ENCODE measurements around the gene AMBRA1.
A peak's percentile ranks its signal among the peaks of the same experiment; 100 is the strongest.
"Not testable (repeated sequence)": the region's sequence is repeated elsewhere in the genome, so short reads cannot be mapped to it uniquely, and the experiment has no call there.

AMBRA1 gene

DNA sequence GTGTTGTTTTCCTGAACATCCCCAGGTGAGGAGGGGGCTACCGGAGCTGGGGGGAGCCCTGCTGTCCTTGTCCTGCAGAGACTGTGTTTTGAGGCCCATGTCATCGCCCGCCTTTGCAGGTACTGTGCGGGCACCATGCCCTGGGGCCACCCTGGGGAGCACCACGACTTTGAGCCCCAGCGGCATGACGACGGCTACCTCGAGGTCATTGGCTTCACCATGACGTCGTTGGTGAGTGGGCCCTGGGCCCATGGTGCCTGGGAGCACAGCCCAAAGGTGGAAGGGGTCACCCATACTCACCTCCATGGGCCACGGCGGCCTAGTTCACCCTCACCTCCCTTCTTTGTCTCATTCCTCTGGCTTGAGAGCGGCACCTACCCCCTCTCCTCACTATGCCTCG lies 219.0 kb downstream of the AMBRA1 start:
- Mint-ChIP-seq H3K27ac (peak overlapping the region; percentile 57), H3K4me1 (peaks cover 32% of the 10 kb centered on the region)
- TF ChIP-seq, protein P1, sequence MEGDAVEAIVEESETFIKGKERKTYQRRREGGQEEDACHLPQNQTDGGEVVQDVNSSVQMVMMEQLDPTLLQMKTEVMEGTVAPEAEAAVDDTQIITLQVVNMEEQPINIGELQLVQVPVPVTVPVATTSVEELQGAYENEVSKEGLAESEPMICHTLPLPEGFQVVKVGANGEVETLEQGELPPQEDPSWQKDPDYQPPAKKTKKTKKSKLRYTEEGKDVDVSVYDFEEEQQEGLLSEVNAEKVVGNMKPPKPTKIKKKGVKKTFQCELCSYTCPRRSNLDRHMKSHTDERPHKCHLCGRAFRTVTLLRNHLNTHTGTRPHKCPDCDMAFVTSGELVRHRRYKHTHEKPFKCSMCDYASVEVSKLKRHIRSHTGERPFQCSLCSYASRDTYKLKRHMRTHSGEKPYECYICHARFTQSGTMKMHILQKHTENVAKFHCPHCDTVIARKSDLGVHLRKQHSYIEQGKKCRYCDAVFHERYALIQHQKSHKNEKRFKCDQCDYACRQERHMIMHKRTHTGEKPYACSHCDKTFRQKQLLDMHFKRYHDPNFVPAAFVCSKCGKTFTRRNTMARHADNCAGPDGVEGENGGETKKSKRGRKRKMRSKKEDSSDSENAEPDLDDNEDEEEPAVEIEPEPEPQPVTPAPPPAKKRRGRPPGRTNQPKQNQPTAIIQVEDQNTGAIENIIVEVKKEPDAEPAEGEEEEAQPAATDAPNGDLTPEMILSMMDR (IDR thresholded peaks at IDR 0.05) = no peak

DNA sequence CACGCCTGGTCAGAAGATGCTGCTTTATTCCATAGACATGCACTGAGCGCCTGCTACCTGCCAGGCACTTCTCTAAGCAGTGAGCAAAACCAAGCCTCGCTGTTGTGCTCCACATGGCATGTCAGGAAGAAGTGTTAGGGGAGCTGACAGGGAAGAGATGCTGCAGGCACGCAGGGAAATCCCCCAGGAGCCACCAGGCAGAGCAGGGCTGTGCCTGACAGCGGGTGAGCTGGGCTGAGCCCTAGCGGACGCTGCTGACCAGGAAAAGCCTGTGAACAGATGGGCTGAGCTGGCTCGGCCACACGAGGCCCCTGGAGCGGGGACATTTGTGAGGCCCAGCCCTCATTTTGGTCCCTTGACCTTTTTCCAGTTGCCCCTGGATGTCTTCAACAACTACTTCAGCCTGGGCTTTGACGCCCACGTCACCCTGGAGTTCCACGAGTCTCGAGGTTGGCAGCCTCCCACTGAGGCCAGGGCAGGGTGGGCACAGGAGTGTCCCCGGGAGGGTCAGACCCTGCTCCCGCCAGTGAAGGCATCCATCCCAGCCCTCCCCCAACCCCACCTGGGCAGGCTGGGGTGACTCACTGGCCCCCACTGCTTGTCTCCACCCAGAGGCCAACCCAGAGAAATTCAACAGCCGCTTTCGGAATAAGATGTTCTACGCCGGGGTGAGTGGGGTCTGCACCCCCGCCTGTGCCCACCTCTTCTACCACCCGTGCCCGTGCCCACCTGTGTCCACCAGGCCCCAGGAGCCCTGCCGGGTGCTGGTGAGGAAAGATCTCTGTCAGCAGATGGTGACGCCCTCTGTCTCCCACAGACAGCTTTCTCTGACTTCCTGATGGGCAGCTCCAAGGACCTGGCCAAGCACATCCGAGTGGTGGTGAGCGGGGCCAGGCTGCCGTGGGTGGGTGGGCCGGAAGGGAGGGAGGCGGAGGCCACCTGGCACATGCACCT lies 219.8 kb downstream of the AMBRA1 start:
- DNase-seq = no peak
- no peaks in the 10 kb centered on the region for H3K9me3 Mint-ChIP-seq
- TF ChIP-seq, protein P1 (IDR thresholded peaks at IDR 0.05) = no peak
- H3K36me3 Mint-ChIP-seq (ENCODE audit: low read depth) = peaks cover 15% of the 10 kb centered on the region
- no peaks in the 10 kb centered on the region for H3K27me3 Mint-ChIP-seq (ENCODE audit: low read depth, poor library complexity)
- H3K4me1 Mint-ChIP-seq = peaks cover 34% of the 10 kb centered on the region
- H3K27ac Mint-ChIP-seq = no peak overlapping the region
- no peak overlapping the region for H3K4me3 Mint-ChIP-seq

More for the DNA sequence above, 219.0 kb downstream of the AMBRA1 start:
- H3K4me3 Mint-ChIP-seq = no peak overlapping the region
- no peaks in the 10 kb centered on the region for H3K9me3 Mint-ChIP-seq
- H3K36me3 Mint-ChIP-seq (ENCODE audit: low read depth) = peaks cover 15% of the 10 kb centered on the region
- DNase-seq = no peak
- H3K27me3 Mint-ChIP-seq (ENCODE audit: low read depth, poor library complexity) = no peaks in the 10 kb centered on the region

DNA sequence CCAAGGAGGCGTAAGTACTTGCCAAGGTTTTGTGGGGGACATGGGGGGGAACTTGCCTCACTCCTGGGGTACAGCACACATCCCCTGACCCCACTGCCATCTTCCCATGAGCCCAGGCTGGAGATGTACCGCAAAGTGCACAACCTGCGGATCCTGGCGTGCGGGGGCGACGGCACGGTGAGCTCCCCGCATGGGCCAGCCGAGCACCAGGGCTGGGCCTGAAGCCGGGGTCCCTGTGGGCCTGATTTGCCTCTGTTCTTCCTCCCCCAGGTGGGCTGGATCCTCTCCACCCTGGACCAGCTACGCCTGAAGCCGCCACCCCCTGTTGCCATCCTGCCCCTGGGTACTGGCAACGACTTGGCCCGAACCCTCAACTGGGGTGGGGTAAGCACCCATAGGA lies 221.3 kb downstream of the AMBRA1 start:
- H3K9me3 Mint-ChIP-seq; H3K27me3 Mint-ChIP-seq (ENCODE audit: low read depth, poor library complexity); H3K4me3 Mint-ChIP-seq; DNase-seq; H3K27ac Mint-ChIP-seq: not testable (repeated sequence)
- Mint-ChIP-seq H3K4me1 (peaks cover 34% of the 10 kb centered on the region), H3K36me3 (ENCODE audit: low read depth) (peaks cover 16% of the 10 kb centered on the region)

DNA sequence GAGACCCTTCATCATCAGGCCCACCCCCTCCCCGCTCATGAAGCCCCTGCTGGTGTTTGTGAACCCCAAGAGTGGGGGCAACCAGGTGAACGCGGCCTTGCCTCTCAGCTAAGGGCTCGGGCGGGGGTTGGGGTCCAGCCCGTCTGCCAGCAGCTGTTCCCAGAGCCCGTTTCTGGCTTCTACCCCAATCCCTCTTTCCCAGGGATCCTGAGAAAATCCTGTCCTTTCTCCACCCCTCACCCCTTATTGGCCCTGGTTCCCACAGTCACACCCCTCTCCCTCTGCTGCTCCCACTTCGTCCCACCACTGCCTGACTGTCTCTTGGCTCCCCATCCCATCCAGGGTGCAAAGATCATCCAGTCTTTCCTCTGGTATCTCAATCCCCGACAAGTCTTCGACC lies 221.7 kb downstream of the AMBRA1 start:
- H3K27me3 Mint-ChIP-seq (ENCODE audit: low read depth, poor library complexity) = no peaks in the 10 kb centered on the region
- no peaks in the 10 kb centered on the region for H3K9me3 Mint-ChIP-seq
- H3K36me3 Mint-ChIP-seq (ENCODE audit: low read depth) = peaks cover 14% of the 10 kb centered on the region
- TF ChIP-seq, protein P1 (IDR thresholded peaks at IDR 0.05) = no peak
- no peak overlapping the region for H3K4me3 Mint-ChIP-seq
- H3K27ac Mint-ChIP-seq = no peak overlapping the region
- no peak for DNase-seq
- H3K4me1 Mint-ChIP-seq = peaks cover 35% of the 10 kb centered on the region

DNA sequence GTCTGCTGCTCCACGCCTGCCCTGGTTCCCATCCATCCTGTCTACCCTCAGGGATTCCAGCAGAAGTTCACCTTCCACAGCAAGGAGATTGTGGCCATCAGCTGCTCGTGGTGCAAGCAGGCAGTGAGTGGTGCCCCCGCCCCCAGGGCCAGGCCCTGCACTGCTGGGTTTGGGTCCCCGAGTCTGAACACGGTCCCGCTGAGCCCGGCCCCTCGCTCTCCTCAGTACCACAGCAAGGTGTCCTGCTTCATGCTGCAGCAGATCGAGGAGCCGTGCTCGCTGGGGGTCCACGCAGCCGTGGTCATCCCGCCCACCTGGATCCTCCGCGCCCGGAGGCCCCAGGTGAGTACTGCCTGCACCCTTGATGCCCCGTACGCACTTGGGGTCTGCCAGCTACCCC lies 222.6 kb downstream of the AMBRA1 start:
- Mint-ChIP-seq H3K36me3 (ENCODE audit: low read depth) (peaks cover 14% of the 10 kb centered on the region), H3K4me1 (peaks cover 38% of the 10 kb centered on the region)
- not testable (repeated sequence) for DNase-seq; H3K4me3 Mint-ChIP-seq; H3K9me3 Mint-ChIP-seq; H3K27ac Mint-ChIP-seq; H3K27me3 Mint-ChIP-seq (ENCODE audit: low read depth, poor library complexity)

DNA sequence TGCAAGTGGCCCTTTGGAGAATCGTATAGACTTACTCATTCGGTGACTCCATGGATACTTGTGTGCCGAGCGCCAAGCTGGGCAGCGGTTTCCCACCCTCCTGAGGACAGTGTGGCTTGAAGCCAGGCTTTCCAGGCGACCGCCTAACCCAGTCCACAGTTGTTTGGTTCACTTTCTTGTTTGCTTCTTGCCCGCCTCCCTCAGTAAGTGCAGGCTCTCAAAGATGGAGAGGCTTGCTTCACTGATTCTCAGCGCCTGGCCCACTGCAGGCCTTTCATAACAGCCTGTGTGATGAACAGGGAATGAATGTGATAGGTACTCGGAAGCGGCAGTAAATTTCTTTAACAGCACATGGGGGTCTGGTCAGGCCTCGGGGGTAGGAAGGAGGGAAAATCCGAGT lies 223.6 kb downstream of the AMBRA1 start:
- DNase-seq = no peak
- H3K9me3 Mint-ChIP-seq = no peaks in the 10 kb centered on the region
- H3K27ac Mint-ChIP-seq = no peak overlapping the region
- TF ChIP-seq, protein P1 (IDR thresholded peaks at IDR 0.05) = no peak
- H3K27me3 Mint-ChIP-seq (ENCODE audit: low read depth, poor library complexity) = peaks cover under 1% of the 10 kb centered on the region
- H3K4me1 Mint-ChIP-seq = peaks cover 48% of the 10 kb centered on the region
- no peak overlapping the region for H3K4me3 Mint-ChIP-seq
- H3K36me3 Mint-ChIP-seq (ENCODE audit: low read depth) = peaks cover 14% of the 10 kb centered on the region

Data from nephron progenitor cell (in vitro differentiated cells).